Measurements from ENCODE around the gene STRN3.

DNA sequence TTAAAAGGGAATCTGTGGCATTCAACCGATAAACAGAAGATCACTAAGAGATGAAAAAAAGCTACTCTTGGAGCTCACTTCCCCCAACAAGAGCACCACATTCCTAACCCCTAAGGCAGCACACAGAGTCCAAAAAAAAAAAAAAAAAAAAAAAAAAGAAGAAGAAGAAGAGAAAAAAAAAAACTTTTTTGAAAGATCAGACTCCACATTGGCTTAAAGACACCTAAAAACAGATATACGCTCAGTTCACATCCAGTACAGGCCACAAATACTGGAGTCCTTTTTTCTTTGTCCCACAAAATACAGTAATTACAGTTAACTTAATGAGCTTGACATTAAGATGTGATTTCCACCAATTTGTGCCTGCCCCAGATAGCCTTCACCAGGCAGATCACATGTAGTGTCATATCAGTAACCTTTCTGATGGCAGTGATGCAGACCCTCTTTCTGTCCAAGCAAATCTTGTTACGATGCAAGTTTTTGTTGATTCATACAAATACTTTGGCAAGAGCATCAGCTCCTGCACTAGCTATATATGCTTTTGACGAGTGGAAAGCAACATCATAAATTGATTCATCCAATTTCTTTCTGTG, 131.2 kb downstream of the STRN3 start:
- TF ChIP-seq, protein P1, sequence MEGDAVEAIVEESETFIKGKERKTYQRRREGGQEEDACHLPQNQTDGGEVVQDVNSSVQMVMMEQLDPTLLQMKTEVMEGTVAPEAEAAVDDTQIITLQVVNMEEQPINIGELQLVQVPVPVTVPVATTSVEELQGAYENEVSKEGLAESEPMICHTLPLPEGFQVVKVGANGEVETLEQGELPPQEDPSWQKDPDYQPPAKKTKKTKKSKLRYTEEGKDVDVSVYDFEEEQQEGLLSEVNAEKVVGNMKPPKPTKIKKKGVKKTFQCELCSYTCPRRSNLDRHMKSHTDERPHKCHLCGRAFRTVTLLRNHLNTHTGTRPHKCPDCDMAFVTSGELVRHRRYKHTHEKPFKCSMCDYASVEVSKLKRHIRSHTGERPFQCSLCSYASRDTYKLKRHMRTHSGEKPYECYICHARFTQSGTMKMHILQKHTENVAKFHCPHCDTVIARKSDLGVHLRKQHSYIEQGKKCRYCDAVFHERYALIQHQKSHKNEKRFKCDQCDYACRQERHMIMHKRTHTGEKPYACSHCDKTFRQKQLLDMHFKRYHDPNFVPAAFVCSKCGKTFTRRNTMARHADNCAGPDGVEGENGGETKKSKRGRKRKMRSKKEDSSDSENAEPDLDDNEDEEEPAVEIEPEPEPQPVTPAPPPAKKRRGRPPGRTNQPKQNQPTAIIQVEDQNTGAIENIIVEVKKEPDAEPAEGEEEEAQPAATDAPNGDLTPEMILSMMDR (IDR thresholded peaks at IDR 0.05): no peak
- no peak for TF ChIP-seq POLR2A (IDR thresholded peaks at IDR 0.05)
